Putamen (tissue), 1 donor: ENCODE data around the gene STX1A.
"Not testable (repeated sequence)": the region's sequence is repeated elsewhere in the genome, so short reads cannot be mapped to it uniquely, and the experiment has no call there.

Experiments
- DNase-seq: peaks from one replicate; pipeline ENCODE4 v3.0.0-alpha.2; 2016; ENCODE audit warnings: low spot score

STX1A gene

GRCh38 chr7:73735528-73735905 is 16.0 kb upstream of the STX1A start:
- DNase-seq, result no peak

DNA sequence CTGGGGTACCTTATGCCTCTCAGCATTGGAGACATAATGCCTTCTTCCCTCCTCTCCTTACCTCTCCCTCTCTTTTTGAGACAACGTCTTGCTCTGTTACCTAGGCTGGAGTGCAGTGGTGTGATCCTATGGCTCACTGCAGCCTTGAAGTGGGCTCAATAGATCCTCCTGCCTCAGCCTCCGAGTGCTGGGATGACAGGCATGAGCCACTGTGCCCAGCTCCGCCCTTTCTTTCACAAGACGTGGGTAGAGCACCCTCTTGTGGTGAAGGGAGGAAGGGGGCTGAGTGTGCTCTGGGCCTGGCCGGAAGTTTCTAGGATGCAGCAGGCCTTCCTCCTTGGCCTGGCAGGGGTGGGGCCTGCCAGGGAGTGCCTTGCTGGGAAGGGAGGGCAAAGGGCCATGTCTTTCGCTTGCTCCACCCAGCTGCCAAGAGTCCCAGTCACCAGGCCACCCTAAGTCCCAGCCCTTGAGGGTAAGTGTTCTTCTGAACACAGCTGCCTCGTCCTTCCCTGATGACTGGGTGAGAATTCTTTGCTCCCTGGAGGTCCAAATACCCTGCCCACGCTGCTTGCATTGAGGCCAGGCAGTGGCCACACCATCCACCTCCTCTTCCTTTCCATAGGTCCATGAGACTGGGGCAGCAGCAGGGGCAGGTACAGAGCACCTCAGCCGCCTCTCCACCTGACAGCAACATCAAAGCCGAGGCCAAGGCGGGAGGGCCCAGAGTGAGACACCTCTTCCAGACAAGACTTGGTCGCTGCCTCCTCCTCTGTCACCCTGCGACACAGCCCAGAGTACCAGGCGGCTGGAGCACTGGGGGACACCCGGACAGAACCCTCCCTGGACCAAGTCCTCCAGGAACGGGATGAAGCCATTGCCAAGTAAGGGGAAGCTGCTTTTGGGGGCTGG is 15.4 kb upstream of the STX1A start:
- no peak for DNase-seq

GRCh38 chr7:73732397-73732796 is 12.9 kb upstream of the STX1A start:
- no peak for DNase-seq

DNA sequence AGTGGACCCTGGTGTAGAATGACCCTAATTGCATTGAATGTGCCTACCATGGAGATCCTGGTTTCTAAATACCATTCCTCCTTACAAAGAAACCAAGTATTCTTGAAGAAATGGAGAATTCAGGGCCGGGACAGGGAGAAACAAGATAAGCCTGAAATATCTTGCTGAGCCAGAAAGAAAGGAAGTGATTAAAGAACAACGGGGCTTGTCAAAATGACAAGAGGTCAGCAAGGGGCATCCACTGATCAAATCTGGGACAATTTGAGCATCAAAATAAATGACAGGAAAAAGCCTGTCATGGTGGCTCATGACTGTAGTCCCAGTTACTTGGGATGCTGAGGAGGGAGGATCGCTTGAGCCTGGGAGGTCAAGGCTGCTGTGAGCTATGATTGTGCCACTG is 11.0 kb upstream of the STX1A start:
- DNase-seq, result no peak

GRCh38 chr7:73728551-73728950 is 9.1 kb upstream of the STX1A start:
- no peak for DNase-seq

DNA sequence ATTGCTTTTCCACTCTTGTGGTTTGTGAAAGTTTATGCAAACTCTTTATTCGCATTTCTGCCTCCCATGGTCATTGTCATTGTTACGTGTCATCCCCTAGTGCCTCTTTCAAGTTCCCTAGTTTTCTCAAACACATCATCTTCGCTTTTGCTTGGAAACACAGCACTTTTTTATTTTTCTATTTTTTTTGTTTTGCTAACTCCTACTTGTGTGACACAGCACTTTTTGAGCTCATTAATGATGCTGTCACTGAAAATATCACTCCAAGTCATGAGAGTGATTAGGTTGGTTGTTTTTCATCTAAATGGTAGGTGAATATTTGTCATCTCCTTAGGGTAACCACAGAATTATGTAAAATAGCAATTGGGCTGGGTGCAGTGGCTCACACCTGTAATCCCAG is 8.5 kb upstream of the STX1A start:
- DNase-seq, result no peak

DNA sequence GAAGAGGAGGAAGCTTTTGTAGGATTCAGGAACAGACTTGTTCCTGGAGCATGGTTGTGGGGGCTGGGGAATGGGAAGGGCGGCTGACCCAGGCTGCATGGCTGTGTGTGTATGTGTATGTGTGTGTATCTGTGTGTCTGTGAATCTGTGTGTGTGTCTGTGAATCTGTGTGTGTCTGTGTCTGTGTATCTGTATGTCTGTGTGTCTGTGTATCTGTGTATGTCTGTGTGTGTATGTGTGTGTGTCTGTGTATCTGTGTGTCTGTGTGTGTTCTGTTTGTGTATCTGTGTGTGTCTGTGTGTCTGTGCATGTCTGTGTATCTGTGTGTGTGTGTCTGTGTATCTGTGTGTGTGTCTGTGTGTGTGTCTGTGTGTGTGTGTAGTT is 6.6 kb upstream of the STX1A start:
- no peak for DNase-seq

DNA sequence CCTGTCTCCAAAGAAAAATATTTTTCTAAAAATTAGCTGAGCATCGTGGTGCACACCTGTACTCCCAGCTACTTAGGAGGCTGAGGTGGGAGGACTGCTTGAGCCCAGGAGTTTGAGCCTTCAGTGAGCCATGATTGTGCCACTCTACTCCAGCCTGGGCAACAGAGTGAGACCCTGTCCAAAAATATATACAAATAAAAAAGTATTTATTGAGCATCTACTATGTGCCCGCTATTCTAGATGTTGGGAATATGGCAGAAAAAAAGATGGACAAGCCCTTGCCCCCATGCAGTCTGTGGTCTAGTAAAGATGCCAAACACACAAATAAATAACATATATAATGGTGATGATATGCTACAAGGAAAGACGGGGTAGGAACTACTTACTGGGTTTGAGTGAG is 4.3 kb upstream of the STX1A start:
- DNase-seq, result no peak

GRCh38 chr7:73722785-73723184 is 3.3 kb upstream of the STX1A start:
- DNase-seq, result no peak

DNA sequence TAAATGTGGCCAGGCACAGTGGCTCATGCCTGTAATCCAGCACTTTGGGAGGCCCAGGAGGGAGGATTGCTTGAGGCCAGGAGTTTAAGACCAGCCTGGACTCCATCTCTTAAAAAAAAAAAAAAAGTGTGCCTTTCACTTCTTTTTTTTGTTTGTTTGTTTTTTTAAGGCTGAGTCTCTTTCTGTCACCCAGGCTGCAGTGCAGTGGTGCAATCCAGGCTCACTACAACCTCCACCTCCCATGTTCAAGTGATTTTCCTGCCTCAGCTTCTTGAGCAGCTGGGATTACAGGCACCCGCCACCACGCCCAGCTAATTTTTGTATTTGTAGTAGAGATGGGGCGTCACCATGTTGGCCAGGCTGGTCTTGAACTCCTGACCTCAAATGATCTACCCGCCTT is 2.7 kb upstream of the STX1A start:
- DNase-seq, result not testable (repeated sequence)

GRCh38 chr7:73721377-73721817 is 1.9 kb upstream of the STX1A start:
- peak; percentile 47 for DNase-seq

- not testable (repeated sequence) for DNase-seq
Observed at GRCh38 chr7:73720443-73720842, 974 bp upstream of the STX1A start.

GRCh38 chr7:73719806-73720169 is 319 bp upstream of the STX1A start:
- DNase-seq, result no peak

- DNase-seq, result no peak
Observed at GRCh38 chr7:73718438-73718881, 1.0 kb downstream of the STX1A start.

GRCh38 chr7:73717991-73718405 is 1.5 kb downstream of the STX1A start:
- DNase-seq, result no peak

DNA sequence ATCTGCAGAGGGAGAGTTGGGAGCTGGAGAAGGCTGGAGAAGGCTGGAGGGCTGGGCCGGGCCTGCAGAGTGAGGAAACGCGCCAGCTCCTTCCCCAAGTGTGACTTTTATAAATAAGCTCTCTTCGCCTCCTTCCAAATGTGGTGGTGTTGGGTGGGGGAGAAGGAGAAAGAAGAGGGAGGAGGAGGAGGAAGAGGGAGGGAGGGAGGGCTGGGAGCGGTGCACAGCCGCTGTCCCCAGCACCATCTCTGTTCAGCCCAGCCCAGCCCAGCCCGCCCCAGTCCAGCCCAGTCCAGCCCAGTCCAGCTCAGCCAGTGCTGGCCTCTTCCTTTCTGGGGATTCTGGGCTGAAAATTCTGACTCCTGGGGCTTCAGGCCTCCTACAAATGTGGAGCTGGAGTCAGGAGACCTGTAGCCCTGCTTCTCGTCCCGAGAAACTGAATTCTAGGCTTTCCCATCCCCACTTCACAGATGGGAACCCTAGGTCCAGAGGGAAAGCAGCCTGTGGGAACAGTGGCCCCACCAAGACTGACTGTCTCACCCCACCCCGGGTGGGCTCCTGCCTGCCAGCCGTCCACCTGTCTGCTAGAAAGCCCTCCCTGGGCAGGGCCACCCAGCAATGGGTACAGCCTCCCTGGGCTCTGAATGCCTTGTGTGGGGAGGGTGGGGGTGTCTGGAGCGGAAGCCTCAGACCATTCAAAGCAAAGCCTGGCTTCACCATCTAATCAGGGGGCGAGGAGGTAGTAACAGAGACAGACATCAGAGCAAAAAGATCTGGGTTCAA is 2.3 kb downstream of the STX1A start:
- no peak for DNase-seq

- no peak for DNase-seq
Observed at GRCh38 chr7:73716318-73716890, 3.1 kb downstream of the STX1A start.

- DNase-seq, result no peak
Observed at GRCh38 chr7:73715648-73716317, 3.7 kb downstream of the STX1A start.

DNA sequence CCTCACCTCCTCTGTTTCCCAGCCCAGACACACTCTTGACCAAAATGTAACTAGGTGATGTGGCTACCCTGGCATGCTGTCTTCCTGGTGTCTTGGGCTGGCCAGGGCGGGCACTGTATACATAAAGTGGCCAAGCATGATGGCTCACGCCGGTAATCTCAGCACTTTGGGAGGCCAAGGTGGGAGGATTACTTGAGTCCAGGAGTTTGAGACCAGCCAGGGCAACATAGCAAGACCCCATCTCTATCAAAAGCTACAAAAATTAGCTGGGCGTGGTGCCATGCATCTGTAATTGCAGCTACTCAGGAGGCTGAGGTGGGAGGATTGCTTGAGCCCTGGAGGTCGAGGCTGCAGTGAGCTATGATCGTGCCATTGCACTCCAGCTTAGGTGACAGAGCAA is 6.2 kb downstream of the STX1A start:
- not testable (repeated sequence) for DNase-seq

DNA sequence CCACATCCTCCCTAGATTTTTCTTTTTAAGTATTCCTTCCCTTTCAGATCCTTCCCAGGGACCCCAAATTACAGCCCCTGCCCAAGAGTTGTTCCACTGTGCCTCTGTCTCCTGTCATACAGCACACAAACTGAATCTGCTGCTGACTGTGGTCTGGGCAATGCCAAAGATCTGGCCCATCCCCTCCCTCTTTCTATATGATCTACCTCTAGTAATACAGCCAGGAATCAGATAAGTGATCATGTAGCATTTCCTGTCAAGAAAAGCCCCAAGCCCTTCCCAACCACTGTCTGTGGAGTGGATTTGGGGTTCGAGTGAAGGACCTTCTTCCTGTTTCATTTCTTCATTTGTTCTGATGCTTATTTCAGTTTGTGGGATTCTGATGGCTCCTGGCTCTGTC is 6.7 kb downstream of the STX1A start:
- no peak for DNase-seq

DNA sequence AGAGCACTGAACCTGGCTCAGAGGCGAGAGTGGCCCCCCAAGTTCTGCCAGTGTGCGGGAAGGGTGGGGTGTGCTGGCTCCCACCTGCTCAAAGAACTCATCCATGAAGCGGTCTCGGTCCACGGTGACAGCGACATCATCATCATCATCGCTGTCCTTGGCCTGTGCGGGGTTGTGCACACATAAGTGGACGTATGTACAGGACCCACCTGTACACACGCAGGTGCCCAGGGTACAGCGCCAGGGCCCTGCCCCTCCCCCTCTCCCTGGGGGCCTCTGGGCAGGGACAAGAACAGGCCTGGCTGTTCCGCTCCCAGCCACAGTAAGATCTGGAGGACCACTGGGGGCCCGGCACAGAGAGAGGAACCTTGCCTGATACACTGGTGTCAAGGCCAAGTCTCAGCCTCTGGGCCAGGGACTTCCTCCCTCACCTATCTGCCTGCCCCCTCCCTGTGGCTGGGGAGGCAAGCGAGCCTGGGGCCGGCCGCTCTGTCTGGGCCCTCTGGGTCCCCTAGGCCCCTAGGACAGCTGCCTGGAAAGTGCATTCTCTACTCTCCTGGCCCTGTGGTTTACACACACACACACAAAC is 10.4 kb downstream of the STX1A start:
- DNase-seq, result no peak
